ENCODE results near the gene NFILZ.
A peak's percentile ranks its signal among the peaks of the same experiment; 100 is the strongest.

NFILZ gene

GRCh38 chr19:8609279-8610040 lies 21.0 kb upstream of the NFILZ start (continued):
- no peak for TF ChIP-seq KLF7 (tag by site-specific recombination; IDR thresholded peaks at IDR 0.05; ENCODE audit: borderline replicate concordance)
- TF ChIP-seq ZNF302 (tag by site-specific recombination; IDR thresholded peaks at IDR 0.05; ENCODE audit: low read depth), result no peak
- no peak for TF ChIP-seq GLIS1 (tag by site-specific recombination; IDR thresholded peaks at IDR 0.05)
- TF ChIP-seq ZBTB11 (tag by site-specific recombination; conservative IDR thresholded peaks at IDR 0.05; ENCODE audit: low read depth), result no peak
- TF ChIP-seq MZF1 (tag by site-specific recombination; IDR thresholded peaks at IDR 0.05; ENCODE audit: borderline replicate concordance), result no peak
- peak; percentile 43; the same call in 1 of the 2 replicates for TF ChIP-seq YY1 (tag by site-specific recombination; IDR thresholded peaks at IDR 0.05)
- no peak for TF ChIP-seq ZNF837 (tag by site-specific recombination; IDR thresholded peaks at IDR 0.05)
- no peak for TF ChIP-seq ZNF157 (tag by site-specific recombination; IDR thresholded peaks at IDR 0.05)
- TF ChIP-seq ZNF266 (tag by site-specific recombination; IDR thresholded peaks at IDR 0.05; ENCODE audit: low read depth), result no peak
- TF ChIP-seq ZNF138 (tag by site-specific recombination; IDR thresholded peaks at IDR 0.05; ENCODE audit: borderline replicate concordance), result no peak
- TF ChIP-seq PRDM4 (tag by site-specific recombination; IDR thresholded peaks at IDR 0.05), result no peak
- TF ChIP-seq ZNF530 (tag by site-specific recombination; IDR thresholded peaks at IDR 0.05; ENCODE audit: low read depth), result no peak
- no peak for TF ChIP-seq ZNF629 (tag by site-specific recombination; IDR thresholded peaks at IDR 0.05)
- peak; percentile 59; the same call in 1 of the 2 replicates for TF ChIP-seq ZFHX2 (tag by site-specific recombination; conservative IDR thresholded peaks at IDR 0.05)
- TF ChIP-seq ZNF398 (tag by site-specific recombination; IDR thresholded peaks at IDR 0.05), result no peak
- TF ChIP-seq ZNF121 (tag by site-specific recombination; IDR thresholded peaks at IDR 0.05), result no peak
- TF ChIP-seq CTCF (tag by site-specific recombination; IDR thresholded peaks at IDR 0.05), result no peak
- no peak for TF ChIP-seq ZNF19 (tag by site-specific recombination; IDR thresholded peaks at IDR 0.05; ENCODE audit: low read depth)
- TF ChIP-seq ZNF391 (tag by site-specific recombination; IDR thresholded peaks at IDR 0.05; ENCODE audit: borderline replicate concordance, low read depth), result no peak
- no peak for TF ChIP-seq BCL11B (tag by site-specific recombination; IDR thresholded peaks at IDR 0.05; ENCODE audit: low read depth)
- TF ChIP-seq EGR2 (tag by site-specific recombination; IDR thresholded peaks at IDR 0.05; ENCODE audit: low read depth), result peak; percentile 58
- TF ChIP-seq ZNF561 (tag by site-specific recombination; IDR thresholded peaks at IDR 0.05; ENCODE audit: borderline replicate concordance), result peak; percentile 23; the same call in 1 of the 2 replicates
- TF ChIP-seq ZNF610 (tag by site-specific recombination; IDR thresholded peaks at IDR 0.05; ENCODE audit: borderline replicate concordance), result no peak
- TF ChIP-seq ZNF580 (tag by site-specific recombination; IDR thresholded peaks at IDR 0.05), result no peak
- no peak for TF ChIP-seq ZNF26 (tag by site-specific recombination; IDR thresholded peaks at IDR 0.05)
- no peak for TF ChIP-seq ZNF785 (tag by site-specific recombination; IDR thresholded peaks at IDR 0.05)
- no peak for TF ChIP-seq ZFP37 (tag by site-specific recombination; IDR thresholded peaks at IDR 0.05)
- no peak for TF ChIP-seq ZNF248 (tag by site-specific recombination; IDR thresholded peaks at IDR 0.05)
- TF ChIP-seq ZFP41 (tag by site-specific recombination; IDR thresholded peaks at IDR 0.05; ENCODE audit: borderline replicate concordance), result no peak

Data from HEK293 (cell line).